GM12878 (cell line): ENCODE results near the gene NCAM2.

Experiments
- CBX3 ChIP-seq: fragments of 200-600 bp; sonication (generic); IDR thresholded peaks from 2 replicates; pipeline ENCODE4 v1.6.1; 2016; ENCODE audit warnings: low read depth, borderline replicate concordance
- CTCF ChIP-seq, 3 experiments: IDR thresholded peaks in 2 of 3; conservative IDR thresholded peaks in 1 of 3; 2 replicates each; pipeline ENCODE4 v1.5.1; 2011; ENCODE audit warnings: low read depth in 3 of 3, low read length in 3 of 3, mild to moderate bottlenecking in 3 of 3, control low read depth in 2 of 3, moderate library complexity in 2 of 3, inconsistent platforms in 1 of 3, mixed read lengths in 1 of 3; ENCODE audit not compliant: control insufficient read depth in 2 of 3, insufficient read depth in 1 of 3; ENCODE audit errors: extremely low read depth in 1 of 3
- E2F4 ChIP-seq: IDR thresholded peaks from 2 replicates; pipeline ENCODE4 v1.6.1; 2012; ENCODE audit warnings: low read depth, low read length, improper control_type of control experiment
- SIN3A ChIP-seq: IDR thresholded peaks from 2 replicates; pipeline ENCODE4 v1.6.1; 2012; ENCODE audit warnings: low read depth, low read length, improper control_type of control experiment
- TF ChIP-seq, protein P1 (sequence below): IDR thresholded peaks from 2 replicates; pipeline ENCODE4 v1.6.1; 2011; ENCODE audit warnings: low read depth, mild to moderate bottlenecking, low read length, moderate library complexity, borderline replicate concordance; ENCODE audit errors: extremely low read depth

DNA sequence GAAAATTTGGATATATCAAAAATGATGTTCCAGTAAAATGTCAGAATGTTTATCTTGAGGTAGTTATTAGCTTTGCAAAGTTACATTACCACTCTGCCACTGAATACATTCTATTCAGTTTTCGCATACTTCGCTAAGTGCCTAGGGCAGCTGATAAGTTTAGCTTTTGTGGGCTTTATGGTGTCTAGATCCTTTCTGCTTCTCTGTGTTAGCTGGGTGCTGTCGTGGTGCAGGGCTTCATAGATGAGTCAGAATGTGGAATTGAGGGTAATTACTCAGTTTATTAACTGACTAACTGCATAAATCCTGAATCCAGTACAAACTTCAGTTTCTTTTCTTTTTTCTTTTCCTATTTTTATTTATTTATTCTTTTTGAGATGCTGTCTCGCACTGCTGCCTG, 21.5 kb downstream of the NCAM2 start:
- TF ChIP-seq, protein P1, sequence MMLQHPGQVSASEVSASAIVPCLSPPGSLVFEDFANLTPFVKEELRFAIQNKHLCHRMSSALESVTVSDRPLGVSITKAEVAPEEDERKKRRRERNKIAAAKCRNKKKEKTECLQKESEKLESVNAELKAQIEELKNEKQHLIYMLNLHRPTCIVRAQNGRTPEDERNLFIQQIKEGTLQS = no peak
- TF ChIP-seq CTCF (IDR thresholded peaks at IDR 0.05 in 2 of 3, conservative IDR thresholded peaks at IDR 0.05 in 1 of 3; ENCODE audit: control insufficient read depth in 2 of 3, extremely low read depth in 1 of 3, insufficient read depth in 1 of 3, low read depth in 3 of 3, low read length in 3 of 3) (no peak), E2F4 (no peak), CBX3 (no peak), SIN3A (no peak)
